IMR-90 (cell line): ENCODE results near the gene ANTXR1. TPM values are rescaled to one million over a fixed set of nuclear protein-coding genes. Genes with fewer than 3 reads are reported as not detected.
A peak's percentile ranks its signal among the peaks of the same experiment; 100 is the strongest.

Source experiments
- ATAC-seq: fragments of 200-7000 bp; cut with Tn5 transposase; 2 replicates; pipeline ENCODE4 v1.9.1; 2020; ENCODE audit warnings: low read depth, mild to moderate bottlenecking, moderate library complexity
- BruUV-seq: library from RNA; stranded (reverse); fragments of 400-500 nt; replicated peaks from 2 replicates; lab custom pipeline; 2021; lab: Mats Ljungman, UMichigan
- CTCF ChIA-PET: fragments of 300-600 bp; formaldehyde crosslinking; extraction: SDS; loops from one replicate; lab custom pipeline; 2021; ENCODE audit warnings: antibody characterized with exemption; lab: Yijun Ruan, JAX
- POLR2A ChIA-PET: fragments of 300-600 bp; sonication (Branson Sonifier 250); formaldehyde crosslinking; loops from one replicate; lab custom pipeline; 2022; ENCODE audit warnings: antibody characterized with exemption; ENCODE audit not compliant: unreplicated experiment; lab: Charles Lee
- DNase-seq: peaks from one replicate; pipeline ENCODE4 v3.0.0; 2013
- H2AFZ ChIP-seq: replicated peaks from 2 replicates; pipeline ENCODE3; 2013; ENCODE audit warnings: low read length, mild to moderate bottlenecking; ENCODE audit not compliant: poor library complexity
- H2AK5ac ChIP-seq: 2 replicates; pipeline ENCODE4 v1.6.1; 2013; ENCODE audit warnings: low read depth, low read length, inconsistent platforms
- H2AK9ac ChIP-seq: replicated peaks from 2 replicates; pipeline ENCODE3; 2013; ENCODE audit warnings: mild to moderate bottlenecking, low read depth, low read length, moderate library complexity; ENCODE audit not compliant: poor library complexity
- H2BK120ac ChIP-seq: 2 replicates; pipeline ENCODE4 v1.6.1; 2013; ENCODE audit warnings: low read depth, low read length, inconsistent platforms
- H2BK15ac ChIP-seq: 3 replicates; pipeline ENCODE4 v1.6.1; 2013; ENCODE audit warnings: low read depth, low read length, inconsistent platforms
- H2BK20ac ChIP-seq: 2 replicates; pipeline ENCODE4 v1.6.1; 2013; ENCODE audit warnings: low read depth, mild to moderate bottlenecking, inconsistent platforms, low read length, moderate library complexity
- H2BK5ac ChIP-seq: 2 replicates; pipeline ENCODE4 v1.6.1; 2013; ENCODE audit warnings: mild to moderate bottlenecking, low read depth, low read length, inconsistent platforms; ENCODE audit not compliant: poor library complexity, severe bottlenecking
- H3K14ac ChIP-seq: replicated peaks from 2 replicates; pipeline ENCODE4 v1.6.1; 2013; ENCODE audit warnings: low read depth, low read length, inconsistent platforms
- H3K18ac ChIP-seq: 2 replicates; pipeline ENCODE4 v1.6.1; 2013; ENCODE audit warnings: low read depth, low read length, control low read depth
- H3K23ac ChIP-seq: 2 replicates; pipeline ENCODE4 v1.6.1; 2013; ENCODE audit warnings: low read depth, low read length, inconsistent platforms
- H3K27ac ChIP-seq: 2 replicates; pipeline ENCODE4 v1.5.1; 2013; ENCODE audit warnings: mild to moderate bottlenecking, control low read depth, low read length; ENCODE audit not compliant: insufficient read depth
- H3K27me3 ChIP-seq: 2 replicates; pipeline ENCODE4 v1.6.1; 2013; ENCODE audit warnings: low read length; ENCODE audit not compliant: control insufficient read depth, insufficient read depth
- H3K36me3 ChIP-seq: 2 replicates; pipeline ENCODE4 v1.6.1; 2013; ENCODE audit warnings: low read length, mixed read lengths; ENCODE audit not compliant: control insufficient read depth, insufficient read depth
- H3K4ac ChIP-seq: 2 replicates; pipeline ENCODE4 v1.6.1; 2013; ENCODE audit warnings: low read depth, low read length, inconsistent platforms
- H3K4me1 ChIP-seq: 2 replicates; pipeline ENCODE4 v1.6.1; 2013; ENCODE audit warnings: low read length, mixed read lengths; ENCODE audit not compliant: control insufficient read depth, insufficient read depth
- H3K4me2 ChIP-seq: 2 replicates; pipeline ENCODE4 v1.6.1; 2013; ENCODE audit warnings: low read depth, mild to moderate bottlenecking, control low read depth, low read length, moderate library complexity
- H3K4me3 ChIP-seq: 2 replicates; pipeline ENCODE4 v1.5.1; 2013; ENCODE audit warnings: low read depth, mild to moderate bottlenecking, control low read depth, low read length, moderate library complexity; ENCODE audit not compliant: insufficient read depth
- H3K56ac ChIP-seq: 2 replicates; pipeline ENCODE4 v1.6.1; 2013; ENCODE audit warnings: low read length, inconsistent platforms; ENCODE audit not compliant: insufficient read depth; ENCODE audit errors: extremely low read depth
- H3K79me1 ChIP-seq, 2 experiments: 2 replicates each; pipeline ENCODE4 v1.6.1; 2013; ENCODE audit warnings: low read length in 2 of 2, inconsistent platforms in 1 of 2, low read depth in 1 of 2
- H3K9ac ChIP-seq: 2 replicates; pipeline ENCODE4 v1.6.1; 2013; ENCODE audit warnings: low read depth, low read length, control low read depth
- H3K9me1 ChIP-seq: 2 replicates; pipeline ENCODE4 v1.6.1; 2013; ENCODE audit warnings: low read length, inconsistent platforms; ENCODE audit not compliant: insufficient read depth
- H3K9me3 ChIP-seq: 2 replicates; pipeline ENCODE4 v1.6.1; 2013; ENCODE audit warnings: low read length; ENCODE audit not compliant: control insufficient read depth, insufficient read depth
- H4K20me1 ChIP-seq: 2 replicates; pipeline ENCODE4 v1.6.1; 2013; ENCODE audit warnings: low read length, inconsistent platforms; ENCODE audit not compliant: insufficient read depth
- H4K5ac ChIP-seq: 2 replicates; pipeline ENCODE4 v1.6.1; 2013; ENCODE audit warnings: mild to moderate bottlenecking, low read depth, low read length, control low read depth
- H4K8ac ChIP-seq, 2 experiments: 2 replicates each; pipeline ENCODE4 v1.6.1; 2013; ENCODE audit warnings: low read depth in 2 of 2, low read length in 2 of 2, control low read depth in 1 of 2, inconsistent platforms in 1 of 2
- H4K91ac ChIP-seq: 2 replicates; pipeline ENCODE4 v1.6.1; 2013; ENCODE audit warnings: low read depth, low read length, inconsistent platforms; ENCODE audit not compliant: insufficient read depth
- ELK1 ChIP-seq: fragments of 150-350 bp; IDR thresholded peaks from 2 replicates; pipeline ENCODE4 v1.6.1; 2016; ENCODE audit warnings: low read depth, mild to moderate bottlenecking, low read length, moderate library complexity, borderline replicate concordance
- MAZ ChIP-seq: IDR thresholded peaks from 2 replicates; pipeline ENCODE4 v1.6.1; 2012; ENCODE audit warnings: low read depth, mild to moderate bottlenecking, low read length, improper control_type of control experiment, moderate library complexity, borderline replicate concordance
- RAD21 ChIP-seq: IDR thresholded peaks from 2 replicates; pipeline ENCODE4 v1.6.1; 2012; ENCODE audit warnings: low read length, improper control_type of control experiment
- RFX5 ChIP-seq: IDR thresholded peaks from 2 replicates; pipeline ENCODE4 v1.8.0; 2012; ENCODE audit warnings: low read depth, mild to moderate bottlenecking, low read length, moderate library complexity
- SMC3 ChIP-seq: fragments of 150-350 bp; IDR thresholded peaks from 2 replicates; pipeline ENCODE4 v1.6.1; 2016; ENCODE audit warnings: low read depth, mild to moderate bottlenecking, antibody characterized with exemption, low read length, moderate library complexity
- USF2 ChIP-seq: fragments of 150-350 bp; IDR thresholded peaks from 2 replicates; pipeline ENCODE4 v1.6.1; 2017; ENCODE audit warnings: mild to moderate bottlenecking, antibody characterized with exemption, low read length, low read depth
- WGBS, 2 experiments: methylation state at CpG; one replicate each; pipeline versions ENCODE4 v1.1.5 to v1.1.7; 2013; ENCODE audit warnings: missing lambda C conversion rate in 2 of 2; ENCODE audit not compliant: insufficient read length in 1 of 2; ENCODE audit errors: extremely low coverage in 2 of 2; 5-methylcytosine and 5-hydroxymethylcytosine counted together
- dilution Hi-C: fragments of 300-500 bp; cut with HindIII; formaldehyde crosslinking; loops from one replicate; pipeline ENCODE4 v1.14.3; 2018; ENCODE audit warnings: low sequenced_read_pairs; ENCODE audit not compliant: unreplicated experiment
- in situ Hi-C: fragments of 300-500 bp; cut with MboI; formaldehyde crosslinking; loops from 3 replicates; pipeline ENCODE4 v1.14.3; 2019; ENCODE audit warnings: low sequenced_read_pairs, inconsistent platforms, mixed read lengths
- intact Hi-C: fragments of 100-400 bp; cut with micrococcal nuclease; formaldehyde crosslinking; loops from 2 replicates; pipeline ENCODE4 v1.10.0; 2022
- polyA plus RNA-seq, 3 experiments: library from polyadenylated mRNA; depleted of rRNA; stranded (reverse); fragments of >200 nt; gene quantifications; 2 replicates each; pipeline ENCODE4 v1.2.3, GENCODE V29; 2012; ENCODE audit warnings: low replicate concordance in 1 of 3
- total RNA-seq: library from RNA; depleted of rRNA; stranded (reverse); fragments of >200 nt; gene quantifications from 2 replicates; pipeline ENCODE4 v1.2.3, GENCODE V29; 2012

ANTXR1 gene
- total and polyA plus RNA-seq, 2 of the 4 experiments (the other 2 are of a cell fraction) = 27.2 to 36.9 TPM

- Histone ChIP-seq H3K9me1 (peaks cover 38% of the 10 kb centered on the region), H3K79me1 (peaks cover 21 to 65% of the 10 kb centered on the region in 2 experiments; a peak in 3 of 4 replicates), H3K27me3 (no peaks in the 10 kb centered on the region), H2AFZ (no peak overlapping the region), H3K4ac (peak overlapping the region; percentile 96), H2AK9ac (no peak overlapping the region), H4K8ac (peak overlapping the region; percentile 89 to 93), H2BK15ac (peak overlapping the region; percentile 98; the same call in 2 of the 3 replicates), H3K18ac (peak overlapping the region; percentile 100), H3K4me3 (no peak overlapping the region), H3K4me1 (peaks cover 41% of the 10 kb centered on the region), H3K14ac (peak overlapping the region; percentile 89), H2AK5ac (peak overlapping the region; percentile 93), H3K23ac (peak overlapping the region; percentile 90), H3K4me2 (peak overlapping the region; percentile 1; the same call in 1 of the 2 replicates), H4K20me1 (no peaks in the 10 kb centered on the region), H3K36me3 (peaks cover 50% of the 10 kb centered on the region), H2BK5ac (peak overlapping the region; percentile 84), H3K9me3 (no peaks in the 10 kb centered on the region), H4K91ac (peak overlapping the region; percentile 91), H3K9ac (peak overlapping the region; percentile 53), H3K27ac (peak overlapping the region; percentile 98), H2BK120ac (peak overlapping the region; percentile 96), H3K56ac (peak overlapping the region; percentile 71), H4K5ac (peak overlapping the region; percentile 100), H2BK20ac (peak overlapping the region; percentile 93)
- ATAC-seq (peak; percentile 81), DNase-seq (peak; percentile 86)
- TF ChIP-seq SMC3 (no peak), USF2 (no peak), RFX5 (no peak), ELK1 (no peak), RAD21 (no peak), MAZ (peak; percentile 21; the same call in 1 of the 2 replicates)
- POLR2A ChIA-PET = interaction anchor here (1.0 to 1.2 kb wide), 2 partner anchors 56 to 65 kb away, joined by 3 read pairs; no protein-coding TSS in a partner anchor
- BruUV-seq = no TSS peak
- WGBS, 2 experiments = no CpG with 5 or more reads among the region's 7 CpGs
- CTCF ChIA-PET = interaction anchor here (1.1 to 1.6 kb wide), 3 partner anchors 56 to 228 kb away, joined by 3 read pairs; no protein-coding TSS in a partner anchor
- intact Hi-C loops (loop anchor here (5.0 kb wide), 1 partner anchor 65 kb away; no protein-coding TSS in a partner anchor), in situ Hi-C loops (no loop called here), dilution Hi-C loops (no loop called here)
Observed at GRCh38 chr2:69242651-69243051, 229.7 kb downstream of the ANTXR1 start.
